Astrocyte of the spinal cord (primary cell): Measurements from ENCODE around the gene ABCA13.

Experiments used
- DNase-seq: peaks from one replicate; pipeline ENCODE4 v3.0.0; 2011; ENCODE audit warnings: low read depth, low spot score
- H3K4me3 ChIP-seq: 2 replicates; pipeline ENCODE4 v1.5.1; 2011; ENCODE audit warnings: low read depth, mild to moderate bottlenecking, low read length, moderate library complexity
- CTCF ChIP-seq: IDR thresholded peaks from 2 replicates; pipeline ENCODE4 v1.5.1; 2012; ENCODE audit warnings: low read depth, mild to moderate bottlenecking, low read length, inconsistent platforms
- in situ Hi-C: cut with HindIII; loops from 2 replicates; pipeline ENCODE4 v1.10.0; 2017; ENCODE audit warnings: low sequenced_read_pairs

Gene ABCA13

GRCh38 chr7:48173313-48173712, 2.1 kb downstream of the ABCA13 start:
- TF ChIP-seq CTCF, result no peak
- DNase-seq, result no peak
- no peak overlapping the region for H3K4me3 ChIP-seq
- in situ Hi-C loops, result no loop called here

- in situ Hi-C loops, result no loop called here
- H3K4me3 ChIP-seq, result no peak overlapping the region
- peak; percentile 83 for DNase-seq
- no peak for TF ChIP-seq CTCF
Observed at GRCh38 chr7:48173756-48174382, 2.6 kb downstream of the ABCA13 start.

- in situ Hi-C loops, result no loop called here
- no peak overlapping the region for H3K4me3 ChIP-seq
- no peak for DNase-seq
- no peak for TF ChIP-seq CTCF
Observed at GRCh38 chr7:48175019-48175418, 3.8 kb downstream of the ABCA13 start.

- no peak for TF ChIP-seq CTCF
- in situ Hi-C loops, result no loop called here
- no peak for DNase-seq
- H3K4me3 ChIP-seq, result no peak overlapping the region
Observed at GRCh38 chr7:48176356-48176893, 5.2 kb downstream of the ABCA13 start.

GRCh38 chr7:48177271-48177670, 6.0 kb downstream of the ABCA13 start:
- DNase-seq, result no peak
- H3K4me3 ChIP-seq, result no peak overlapping the region
- in situ Hi-C loops, result no loop called here
- no peak for TF ChIP-seq CTCF

GRCh38 chr7:48179496-48180030, 8.3 kb downstream of the ABCA13 start:
- TF ChIP-seq CTCF, result no peak
- H3K4me3 ChIP-seq, result no peak overlapping the region
- in situ Hi-C loops, result no loop called here
- no peak for DNase-seq
